DND-41 (cell line): Measurements from ENCODE around the gene RBM39.

Experiments used
- CTCF ChIP-seq: IDR thresholded peaks from 2 replicates; pipeline ENCODE4 v1.5.1; 2012; ENCODE audit warnings: borderline replicate concordance, low read length, moderate library complexity, mild to moderate bottlenecking; ENCODE audit not compliant: poor library complexity, severe bottlenecking; ENCODE audit errors: extremely low read depth
- EZH2 ChIP-seq: IDR thresholded peaks from 3 replicates; pipeline ENCODE4 v1.6.1; 2012; ENCODE audit warnings: borderline replicate concordance, low read depth, mild to moderate bottlenecking, moderate library complexity, low read length, inconsistent platforms; ENCODE audit not compliant: severe bottlenecking

GRCh38 chr20:35661908-35662307 is 80.2 kb downstream of the RBM39 start:
- TF ChIP-seq CTCF (no peak), EZH2 (no peak)
